ENCODE measurements around the gene ENTHD1. TPM values are rescaled to one million over a fixed set of nuclear protein-coding genes. Genes with fewer than 3 reads are reported as not detected.
A peak's percentile ranks its signal among the peaks of the same experiment; 100 is the strongest.

ENTHD1 gene
- total and polyA plus RNA-seq, 12 donors: 0.09 TPM; not detected in 11

DNA sequence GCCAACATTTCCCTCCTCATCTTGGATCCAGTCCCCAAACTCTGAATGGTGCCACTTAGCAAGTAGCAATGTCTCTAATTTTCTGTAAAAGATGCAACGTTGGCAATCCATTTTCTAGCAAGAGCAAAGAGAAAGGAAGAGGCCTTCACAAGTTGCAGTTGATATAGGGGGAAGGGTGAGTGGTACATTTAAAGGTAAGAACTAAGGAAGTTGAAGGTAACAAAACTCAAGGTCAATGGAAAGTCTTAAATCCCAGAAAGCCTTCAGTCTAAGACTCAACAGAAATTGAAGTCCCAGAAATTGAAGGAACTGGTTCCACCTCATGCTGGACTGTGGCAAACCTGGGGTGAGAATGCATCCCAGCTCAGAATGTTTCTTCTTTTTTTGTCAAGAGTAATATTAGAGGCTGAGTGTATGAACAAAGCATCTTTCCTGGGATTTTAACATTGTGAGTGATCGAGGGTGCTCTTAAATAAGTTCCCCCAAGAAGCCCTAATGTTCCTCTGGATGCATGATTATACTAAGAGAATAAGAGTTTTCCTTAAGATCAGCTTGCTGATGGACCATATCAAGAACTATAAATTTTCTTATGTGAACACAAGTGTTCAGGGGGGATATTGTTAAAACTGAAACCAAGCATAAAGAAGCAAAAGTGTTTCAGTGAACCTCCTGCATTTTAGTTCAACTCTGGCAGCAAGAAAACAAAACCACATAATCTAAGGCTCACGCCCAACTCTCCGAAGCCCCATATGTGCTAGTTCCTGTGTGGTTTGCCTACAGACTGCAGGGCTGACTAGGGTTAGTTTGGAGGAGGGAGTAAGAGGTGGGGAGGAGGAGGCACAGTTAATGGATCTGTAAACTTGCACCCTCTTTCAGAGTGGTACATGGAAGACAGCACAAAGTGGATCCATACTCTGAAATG, 7.0 kb upstream of the ENTHD1 start, which contains the start of gene GRAP2:
GRAP2 (plus strand) TSS at position 779 of the 922 bp plus-strand sequence. CDS start 46,023 bp downstream, outside the sequence.
- H3K4me1 ChIP-seq: peaks cover 0 to 25% (median 0%) of the 10 kb centered on the region in 9 donors
- H3K27me3 ChIP-seq: peaks cover 0 to 26% (median 0%) of the 10 kb centered on the region in 7 donors
- peak within 1 kb of the TSS in 1 of 10 donors; percentile 49 for H3K4me3 ChIP-seq
- H3K9me3 ChIP-seq: no peaks in the 10 kb centered on the region
- WGBS, 2 donors: 71 to 79% methylated on average over 4 of the region's 4 CpGs
- no peak for DNase-seq
- ATAC-seq: peak in 1 of 8 donors; percentile 44
- H3K27ac ChIP-seq: peak within 1 kb of the TSS in 1 of 10 donors; percentile 76
- no peaks in the 10 kb centered on the region for H3K36me3 ChIP-seq
- TF ChIP-seq, protein P1, sequence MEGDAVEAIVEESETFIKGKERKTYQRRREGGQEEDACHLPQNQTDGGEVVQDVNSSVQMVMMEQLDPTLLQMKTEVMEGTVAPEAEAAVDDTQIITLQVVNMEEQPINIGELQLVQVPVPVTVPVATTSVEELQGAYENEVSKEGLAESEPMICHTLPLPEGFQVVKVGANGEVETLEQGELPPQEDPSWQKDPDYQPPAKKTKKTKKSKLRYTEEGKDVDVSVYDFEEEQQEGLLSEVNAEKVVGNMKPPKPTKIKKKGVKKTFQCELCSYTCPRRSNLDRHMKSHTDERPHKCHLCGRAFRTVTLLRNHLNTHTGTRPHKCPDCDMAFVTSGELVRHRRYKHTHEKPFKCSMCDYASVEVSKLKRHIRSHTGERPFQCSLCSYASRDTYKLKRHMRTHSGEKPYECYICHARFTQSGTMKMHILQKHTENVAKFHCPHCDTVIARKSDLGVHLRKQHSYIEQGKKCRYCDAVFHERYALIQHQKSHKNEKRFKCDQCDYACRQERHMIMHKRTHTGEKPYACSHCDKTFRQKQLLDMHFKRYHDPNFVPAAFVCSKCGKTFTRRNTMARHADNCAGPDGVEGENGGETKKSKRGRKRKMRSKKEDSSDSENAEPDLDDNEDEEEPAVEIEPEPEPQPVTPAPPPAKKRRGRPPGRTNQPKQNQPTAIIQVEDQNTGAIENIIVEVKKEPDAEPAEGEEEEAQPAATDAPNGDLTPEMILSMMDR (IDR thresholded peaks at IDR 0.05): no peak
- intact Hi-C loops (cut with DNase I): no loop called here

DNA sequence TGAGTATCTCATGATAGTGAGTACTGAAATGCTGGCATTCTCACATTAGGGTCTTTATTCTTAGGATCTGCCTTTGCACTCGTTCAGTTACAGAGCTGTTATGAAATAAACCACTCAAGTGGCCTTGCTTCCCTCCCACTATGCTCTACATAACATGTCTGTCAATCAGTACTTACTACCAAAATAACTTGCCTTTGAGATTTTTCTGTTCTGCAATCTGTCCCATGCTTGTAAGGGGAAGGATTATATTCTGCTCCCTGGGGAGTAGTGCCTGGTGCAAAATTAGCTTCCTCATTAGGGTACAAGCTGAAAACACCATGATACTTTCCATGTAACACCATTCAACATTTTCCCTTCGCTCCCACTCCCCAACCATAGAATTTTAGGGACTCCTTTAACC, 5.4 kb upstream of the ENTHD1 start:
- intact Hi-C loops (cut with DNase I): no loop called here
- Histone ChIP-seq H3K4me1 (peaks cover 0 to 25% (median 0%) of the 10 kb centered on the region in 9 donors), H3K4me3 (no peak overlapping the region), H3K9me3 (no peaks in the 10 kb centered on the region), H3K27me3 (peaks cover 0 to 29% (median 0%) of the 10 kb centered on the region in 7 donors), H3K36me3 (no peaks in the 10 kb centered on the region), H3K27ac (no peak overlapping the region)
- ATAC-seq (peak in 6 of 8 donors; percentile 46 to 87 (median 68)), DNase-seq (no peak)
- TF ChIP-seq, protein P1 (IDR thresholded peaks at IDR 0.05): no peak
- 45 to 46% methylated on average over 2 of the region's 2 CpGs for WGBS, 2 donors

DNA sequence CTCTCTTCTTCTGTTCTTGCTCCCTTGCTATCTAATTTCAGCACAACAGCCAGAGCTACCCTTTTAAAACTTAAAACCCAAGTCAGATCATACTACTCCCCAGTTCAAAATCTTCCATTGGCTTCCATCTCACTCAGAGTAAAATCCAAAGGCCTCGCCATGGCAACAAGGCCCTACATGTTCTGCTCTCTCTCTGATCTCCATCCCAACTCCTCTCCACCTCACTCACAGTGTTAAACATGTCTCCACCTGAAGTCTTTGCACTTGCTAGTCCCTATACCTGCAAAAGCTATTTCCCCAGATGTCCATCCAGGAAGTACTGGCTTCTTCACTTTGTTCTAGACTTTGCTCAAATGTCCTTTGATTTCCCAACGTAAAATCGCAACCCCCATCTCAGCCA, 4.3 kb upstream of the ENTHD1 start:
- intact Hi-C loops (cut with DNase I): no loop called here
- Histone ChIP-seq H3K36me3 (no peaks in the 10 kb centered on the region), H3K4me1 (peaks cover 0 to 25% (median 0%) of the 10 kb centered on the region in 9 donors), H3K4me3 (no peak overlapping the region), H3K27me3 (peaks cover 0 to 29% (median 0%) of the 10 kb centered on the region in 7 donors), H3K27ac (no peak overlapping the region), H3K9me3 (no peaks in the 10 kb centered on the region)
- WGBS, 2 donors: 84 to 88% methylated on average over 3 of the region's 3 CpGs
- ATAC-seq (no peak), DNase-seq (no peak)
- TF ChIP-seq, protein P1 (IDR thresholded peaks at IDR 0.05): no peak

DNA sequence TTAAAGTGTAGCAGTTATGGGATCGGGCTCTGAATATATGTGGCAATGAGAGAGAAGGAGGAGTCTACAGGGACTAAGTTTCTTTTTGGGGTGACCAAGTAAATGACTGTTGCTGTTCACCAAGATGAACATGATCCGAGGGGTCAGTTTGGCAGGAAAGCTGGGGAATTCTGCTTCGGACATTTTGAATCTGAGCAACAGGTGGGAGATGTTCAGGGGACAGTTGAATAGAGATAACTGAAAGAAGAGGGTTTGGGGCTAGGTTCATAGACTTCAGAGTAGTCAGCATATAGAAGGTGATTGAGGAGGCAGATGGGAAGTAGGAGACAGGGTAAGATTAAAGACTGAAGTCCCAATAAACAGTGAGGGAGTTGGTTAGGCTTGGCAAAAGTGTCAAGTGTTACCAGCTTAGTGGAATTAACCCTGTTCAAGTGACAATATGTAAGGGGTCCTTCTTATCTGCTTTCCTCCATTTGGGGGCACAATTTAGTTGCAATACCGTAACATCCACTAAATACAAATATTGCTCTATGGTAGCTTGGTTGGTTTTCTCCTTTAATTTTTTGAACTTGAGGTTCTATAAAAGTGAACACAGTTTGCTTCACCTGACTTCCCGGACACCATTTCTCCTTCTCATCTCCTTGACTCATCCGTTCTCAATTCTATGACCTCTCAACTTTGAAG, 2.9 kb upstream of the ENTHD1 start:
- Histone ChIP-seq H3K27ac (no peak overlapping the region), H3K27me3 (peaks cover 0 to 35% (median 0%) of the 10 kb centered on the region in 7 donors), H3K9me3 (no peaks in the 10 kb centered on the region), H3K36me3 (no peaks in the 10 kb centered on the region), H3K4me1 (peaks cover 0 to 32% (median 0%) of the 10 kb centered on the region in 9 donors), H3K4me3 (no peak overlapping the region)
- TF ChIP-seq, protein P1 (IDR thresholded peaks at IDR 0.05): no peak
- 82 to 88% methylated on average over 6 of the region's 6 CpGs for WGBS, 2 donors
- intact Hi-C loops (cut with DNase I): no loop called here
- ATAC-seq (no peak), DNase-seq (no peak)

Data from heart right ventricle (tissue), 16 donors.